HG02885 (cell line): Measurements from ENCODE around the gene PSD2.

Experiments
- ATAC-seq: cut with Tn5 transposase; IDR thresholded peaks from one replicate; pipeline ENCODE4 v1.9.1; 2021; ENCODE audit warnings: mild to moderate bottlenecking; ENCODE audit not compliant: unreplicated experiment, poor library complexity

The PSD2 gene

DNA sequence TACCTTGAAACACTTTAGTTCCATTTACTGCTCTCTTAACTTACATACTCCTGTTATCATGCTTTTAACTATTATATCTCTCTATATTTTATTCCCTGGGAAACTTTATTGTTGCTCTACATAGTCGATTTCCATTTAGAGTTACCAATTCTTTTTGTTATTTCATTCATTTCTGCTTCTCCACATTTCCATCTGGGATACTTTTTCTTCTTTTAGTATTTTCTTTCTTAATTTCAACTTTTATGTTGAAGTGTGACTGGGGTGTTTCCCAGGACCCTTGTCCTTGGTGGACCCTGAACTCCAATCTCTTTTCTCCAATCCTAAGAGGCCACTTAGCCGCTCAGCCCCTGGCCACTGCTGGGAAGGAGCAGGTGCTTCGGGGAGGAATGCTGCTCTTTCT is 36.0 kb downstream of the PSD2 start:
- no peak for ATAC-seq

DNA sequence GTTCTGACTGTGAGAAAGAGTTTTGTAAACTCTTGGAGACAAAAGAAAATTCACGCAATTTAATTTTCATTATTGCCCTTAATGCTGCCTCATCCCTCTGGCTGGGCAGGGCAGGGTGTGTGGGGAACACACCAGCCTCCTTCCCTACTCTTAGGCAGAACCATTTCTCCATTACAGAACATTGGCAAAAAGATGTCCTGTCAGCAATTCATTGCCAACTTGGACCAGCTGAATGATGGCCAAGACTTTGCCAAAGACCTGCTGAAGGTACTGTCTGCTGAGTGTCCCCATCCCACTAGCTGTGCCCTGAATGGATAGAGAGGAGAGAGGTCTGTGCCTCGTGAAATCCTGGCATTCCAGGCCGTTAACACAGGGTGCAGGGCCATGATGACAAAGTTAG is 37.9 kb downstream of the PSD2 start:
- ATAC-seq = no peak

DNA sequence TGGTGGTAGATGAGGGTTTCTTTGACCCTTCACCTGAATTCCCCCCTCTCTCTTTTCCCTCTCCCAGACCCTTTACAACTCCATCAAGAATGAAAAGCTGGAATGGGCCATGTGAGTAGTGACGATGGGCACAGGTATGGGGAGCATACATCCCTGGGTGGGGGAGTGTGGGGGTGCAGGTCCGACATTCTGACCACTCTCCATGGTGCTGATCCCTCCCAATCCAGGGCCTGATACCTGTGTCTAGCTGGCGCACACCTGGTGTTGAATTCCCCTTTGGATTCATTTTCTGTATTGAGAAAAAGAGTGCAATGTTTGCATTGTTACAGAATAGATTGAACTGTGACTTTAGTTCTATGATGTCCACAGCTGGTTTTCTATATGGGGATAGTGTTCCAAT is 40.0 kb downstream of the PSD2 start:
- no peak for ATAC-seq

DNA sequence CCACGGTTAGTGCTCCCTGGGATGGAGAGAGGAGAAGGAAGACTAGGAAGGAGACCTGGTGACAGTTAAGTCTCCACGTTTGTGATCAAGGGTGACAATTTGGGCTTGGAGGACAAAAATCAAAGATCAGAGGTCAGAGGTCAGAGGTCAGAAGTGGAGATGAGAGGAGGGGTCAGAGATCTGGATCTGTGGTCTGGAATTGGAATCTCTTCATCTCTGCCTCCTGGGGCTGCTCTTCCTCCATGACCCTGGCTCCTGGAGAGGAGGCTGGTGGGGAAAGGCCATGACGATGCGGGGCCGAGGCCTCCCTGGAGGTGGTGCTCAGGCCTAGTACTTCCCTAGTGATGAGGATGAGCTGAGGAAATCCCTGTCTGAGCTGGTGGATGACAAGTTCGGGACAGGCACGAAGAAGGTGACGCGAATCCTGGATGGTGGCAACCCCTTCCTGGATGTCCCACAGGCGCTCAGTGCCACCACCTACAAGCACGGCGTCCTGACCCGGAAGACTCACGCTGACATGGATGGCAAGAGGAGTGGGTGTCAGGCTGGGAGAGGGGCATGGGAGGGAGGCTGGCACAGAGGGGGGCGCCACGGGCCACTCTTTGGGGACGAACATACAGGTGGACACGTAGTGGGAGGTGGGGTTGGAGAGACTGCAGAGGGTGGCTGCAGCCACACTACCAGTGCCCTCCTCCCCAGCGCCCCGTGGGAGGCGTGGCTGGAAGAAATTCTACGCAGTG is 41.0 kb downstream of the PSD2 start:
- no peak for ATAC-seq

DNA sequence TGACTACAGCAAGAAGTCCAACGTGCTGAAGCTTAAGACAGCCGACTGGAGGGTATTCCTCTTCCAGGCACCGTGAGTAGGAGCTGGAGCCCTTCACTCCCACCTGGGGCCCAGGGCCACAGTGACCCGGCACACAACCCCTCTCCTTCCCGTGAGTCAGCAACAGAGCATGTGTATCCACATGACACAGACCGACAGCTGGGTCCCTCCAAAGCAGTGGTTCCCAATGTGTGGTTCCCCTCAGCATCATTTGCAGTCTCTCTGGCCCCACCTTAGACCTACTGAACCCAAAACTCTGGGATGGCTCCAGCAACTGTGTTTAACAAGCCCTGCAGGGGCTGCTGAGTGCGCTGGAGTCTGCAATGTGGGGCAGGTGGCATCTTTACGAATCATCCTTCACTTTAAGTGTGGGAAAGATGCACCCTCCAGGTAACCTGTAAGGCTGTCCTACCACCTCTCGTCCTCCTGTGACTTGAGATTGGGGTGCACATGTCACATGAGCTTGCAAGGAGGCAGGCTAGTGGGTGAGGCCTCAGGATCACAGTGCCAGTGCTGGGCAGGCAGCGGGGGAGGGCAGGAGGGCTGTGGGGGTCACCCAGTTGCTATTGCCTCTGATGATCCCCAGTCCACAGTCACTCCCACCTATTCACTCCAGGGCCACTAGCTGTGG is 42.2 kb downstream of the PSD2 start:
- no peak for ATAC-seq

DNA sequence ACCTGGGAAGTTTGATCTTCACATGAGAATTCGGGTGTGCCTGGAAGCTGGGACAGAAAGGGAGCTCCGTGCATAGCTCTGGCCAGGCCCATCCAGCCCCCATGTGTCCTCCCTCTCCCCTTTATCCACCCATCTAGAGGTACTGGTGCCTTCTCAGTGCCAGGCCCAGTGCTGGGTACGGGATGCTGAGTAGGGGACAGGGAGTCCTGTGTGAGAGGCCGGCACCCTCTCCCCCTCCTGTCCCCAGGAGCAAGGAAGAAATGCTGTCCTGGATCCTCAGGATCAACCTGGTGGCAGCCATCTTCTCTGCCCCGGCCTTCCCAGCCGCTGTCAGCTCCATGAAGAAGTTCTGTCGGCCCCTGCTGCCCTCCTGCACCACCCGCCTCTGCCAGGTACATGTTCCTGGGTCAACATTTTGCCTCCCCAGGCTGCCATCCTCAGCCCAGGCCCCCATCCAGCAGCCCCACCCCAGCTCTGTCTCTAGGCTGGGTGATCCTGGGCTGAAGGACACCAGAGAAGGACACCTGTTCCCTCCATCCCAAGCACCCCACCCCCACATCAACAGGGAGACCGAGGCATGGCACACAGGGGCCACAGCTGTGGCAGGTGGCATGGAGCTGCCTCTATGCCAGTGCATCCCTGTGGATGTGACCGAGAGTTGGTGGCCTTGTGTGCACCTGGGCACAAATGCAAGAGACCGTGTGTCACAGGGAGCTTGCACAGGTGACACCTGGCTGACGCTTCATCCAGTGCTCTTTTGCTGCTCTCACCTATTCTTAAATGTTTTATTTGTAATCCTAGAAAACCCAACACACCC is 43.0 kb downstream of the PSD2 start:
- no peak for ATAC-seq

DNA sequence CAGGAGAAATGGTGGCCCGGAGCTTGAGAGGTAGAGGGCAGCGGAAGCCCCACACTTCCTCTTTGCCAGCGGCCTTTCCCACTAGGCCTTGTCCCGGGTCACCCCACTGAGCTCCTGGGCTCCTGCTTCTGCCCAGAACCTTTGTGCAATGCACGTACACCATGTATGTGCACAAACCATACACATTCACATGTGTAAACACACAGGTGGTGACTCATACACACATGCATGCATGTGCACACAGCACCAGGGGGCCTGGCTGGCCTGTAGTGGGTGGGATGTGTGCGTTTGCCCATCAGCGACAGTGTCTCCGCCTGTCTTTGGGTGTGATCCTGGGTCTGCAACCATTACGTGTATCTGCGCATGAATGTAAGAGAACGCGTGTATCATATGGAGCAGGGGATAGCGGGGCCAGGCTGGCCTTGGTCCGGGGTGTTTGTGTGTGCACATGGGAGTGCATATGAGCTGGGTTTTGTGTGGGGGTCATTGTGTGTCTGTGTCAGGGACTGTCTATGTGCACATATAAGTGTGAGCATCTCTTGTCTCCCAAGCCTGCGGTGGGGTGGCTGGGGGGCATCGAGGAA is 43.7 kb downstream of the PSD2 start:
- no peak for ATAC-seq

DNA sequence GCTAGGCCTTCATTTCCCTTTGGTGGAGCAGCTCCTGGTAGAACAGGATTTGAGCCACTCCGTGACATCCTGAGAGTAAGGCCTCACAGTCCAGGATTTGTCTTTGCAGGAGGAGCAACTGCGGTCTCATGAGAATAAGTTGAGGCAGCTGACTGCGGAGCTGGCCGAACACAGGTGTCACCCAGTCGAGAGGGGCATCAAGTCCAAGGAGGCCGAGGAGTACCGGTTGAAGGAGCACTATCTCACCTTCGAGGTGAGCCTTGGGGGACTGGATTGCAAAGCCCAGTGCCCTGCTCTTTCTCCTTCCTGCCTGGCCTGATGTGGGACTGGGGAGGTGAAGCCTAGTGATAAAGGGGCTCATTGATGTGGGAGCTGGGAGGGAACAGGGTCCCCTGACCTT is 44.3 kb downstream of the PSD2 start:
- ATAC-seq = no peak

DNA sequence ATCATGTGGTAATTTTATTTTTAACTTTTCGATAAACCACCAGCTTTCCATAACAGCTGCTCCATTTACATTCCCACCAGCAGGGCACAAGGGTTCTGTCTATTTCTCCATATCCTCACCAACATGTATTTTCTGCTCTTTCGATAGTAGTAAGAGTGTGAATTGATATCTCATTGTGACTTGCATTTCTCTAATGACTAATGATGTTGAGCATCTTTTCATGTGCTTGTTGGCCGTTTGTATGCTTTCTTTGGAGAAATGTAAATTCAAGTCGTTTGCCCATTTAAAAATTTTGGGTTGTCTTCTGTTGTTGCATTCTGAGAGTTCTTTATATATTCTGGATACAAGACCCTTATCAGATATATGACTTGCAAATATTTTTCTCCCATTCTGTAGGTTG is 45.9 kb downstream of the PSD2 start:
- ATAC-seq = no peak

DNA sequence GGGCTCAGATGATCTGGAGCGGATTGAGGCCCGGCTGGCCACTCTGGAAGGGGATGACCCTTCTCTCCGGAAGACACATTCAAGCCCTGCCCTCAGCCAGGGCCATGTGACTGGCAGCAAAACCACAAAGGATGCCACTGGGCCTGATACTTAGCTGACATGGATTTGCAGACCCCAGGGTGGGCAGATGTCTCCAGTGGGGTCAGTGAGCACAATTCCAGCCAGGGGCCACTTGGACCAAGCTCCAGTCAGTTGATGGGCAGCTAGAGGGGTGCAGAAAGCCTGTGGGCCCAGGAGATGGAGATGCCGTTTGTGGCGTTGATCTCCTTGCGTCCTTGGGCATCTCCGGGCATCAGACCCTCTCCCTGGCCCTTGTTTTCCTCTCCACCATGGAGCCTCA is 46.7 kb downstream of the PSD2 start:
- ATAC-seq = no peak

DNA sequence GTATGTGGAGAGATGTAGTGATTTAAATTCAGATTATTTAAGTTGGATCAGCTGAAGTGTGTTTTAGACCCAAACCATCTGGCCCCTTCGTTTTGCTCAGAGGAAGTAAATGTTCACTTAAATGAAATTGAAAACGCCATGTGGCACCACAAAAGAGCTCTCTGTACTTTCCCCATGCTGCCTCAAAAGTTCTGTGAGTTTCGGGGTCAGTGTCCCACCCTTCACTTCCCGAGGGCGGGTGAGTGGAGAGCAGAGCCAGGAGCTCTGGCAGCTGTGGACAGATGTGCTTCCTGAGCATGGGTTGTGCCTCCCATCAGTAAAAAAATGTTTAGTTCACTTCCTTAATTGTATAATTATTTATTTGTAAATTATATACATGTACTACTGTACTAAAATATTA is 48.4 kb downstream of the PSD2 start:
- no peak for ATAC-seq

DNA sequence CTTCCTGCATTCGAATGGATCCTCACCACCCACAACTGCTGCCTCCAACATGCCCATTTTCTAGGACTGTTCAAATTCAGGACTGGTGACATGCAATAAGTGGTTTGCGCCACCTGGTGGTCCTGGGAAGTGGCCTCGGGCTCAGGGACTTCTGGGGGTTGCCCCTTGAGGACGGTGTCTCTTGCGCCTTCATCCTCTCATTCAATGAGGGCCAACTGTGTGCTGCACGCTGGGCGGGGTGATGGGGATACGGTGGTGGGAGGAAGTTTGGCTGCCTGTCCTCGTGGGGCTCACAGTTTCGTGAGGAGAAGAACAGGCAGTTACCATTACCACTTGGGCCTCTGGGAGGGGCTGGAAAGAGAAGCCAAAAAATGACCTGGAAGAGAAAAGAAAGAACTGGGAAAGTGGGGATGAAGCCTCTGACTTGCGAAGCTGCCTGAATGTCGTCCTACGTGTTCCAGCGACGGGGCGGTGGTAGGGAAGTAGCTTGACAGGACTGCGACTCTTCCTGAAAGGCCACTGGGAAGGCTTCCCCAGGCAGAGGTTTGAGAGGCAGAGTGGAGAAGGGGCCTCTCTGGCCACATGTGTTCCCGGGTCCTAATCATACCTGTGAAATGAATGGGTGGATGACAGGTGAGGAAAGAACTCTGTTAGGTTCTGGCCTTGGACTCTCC is 49.0 kb downstream of the PSD2 start:
- ATAC-seq = peak; percentile 53

DNA sequence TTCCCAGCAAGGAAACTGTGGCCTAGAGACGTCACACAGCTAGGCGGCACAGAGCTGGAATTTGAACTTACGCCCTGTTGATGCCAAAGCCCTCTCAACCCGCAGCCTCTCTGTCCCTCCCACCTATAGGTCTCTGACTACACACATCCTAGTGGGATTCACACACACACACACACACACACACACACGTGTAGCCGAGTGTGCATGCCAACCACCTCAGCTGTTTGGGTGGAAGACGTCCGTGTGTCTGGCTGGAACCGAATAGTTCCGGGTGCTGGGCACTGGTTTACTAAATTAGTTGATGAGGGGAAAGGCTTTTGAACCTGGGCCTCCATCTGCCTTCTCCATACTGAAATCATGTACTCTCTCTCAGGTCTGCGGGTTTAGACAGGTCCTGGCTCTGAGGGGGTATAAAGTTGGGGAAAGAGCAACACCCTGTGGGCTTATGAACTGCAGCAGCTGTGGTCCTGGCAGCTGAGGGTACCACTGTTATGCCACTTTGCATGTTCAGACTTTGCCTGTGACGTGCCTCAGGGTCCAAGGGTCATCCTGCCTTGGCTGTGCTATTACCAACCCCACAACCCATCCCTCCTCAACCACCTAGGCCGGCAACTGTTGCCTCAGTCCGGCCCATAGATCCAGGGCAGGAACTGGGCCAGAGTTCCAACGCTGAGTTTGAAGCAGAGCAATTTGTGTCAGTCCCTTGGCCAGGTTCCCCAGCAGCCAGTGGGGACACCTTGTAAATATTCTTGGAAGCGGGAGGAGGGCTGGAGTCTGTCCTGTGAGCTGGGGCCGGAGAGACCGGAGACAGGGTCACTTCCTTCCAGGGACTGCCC is 50.5 kb downstream of the PSD2 start:
- no peak for ATAC-seq

DNA sequence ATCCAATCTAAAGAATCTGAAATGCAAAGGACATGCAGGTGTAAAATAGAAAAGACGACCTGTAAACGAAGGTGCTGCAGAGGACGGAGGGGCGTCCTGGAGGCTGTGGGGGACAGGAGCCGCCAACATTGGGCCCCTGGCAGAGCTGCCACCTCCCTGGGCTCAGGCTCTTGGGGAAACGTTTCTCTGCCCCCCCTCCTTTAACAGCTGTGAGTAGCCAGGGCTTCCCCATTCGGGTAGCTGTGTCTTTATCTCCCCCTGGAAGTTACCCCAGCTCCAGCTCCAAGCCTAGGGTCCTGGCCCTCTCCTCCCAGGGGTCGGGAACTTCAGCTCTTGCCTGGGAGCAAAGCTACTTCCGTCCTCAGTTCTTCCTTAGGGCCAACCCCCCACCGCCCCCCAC is 51.5 kb downstream of the PSD2 start:
- no peak for ATAC-seq

DNA sequence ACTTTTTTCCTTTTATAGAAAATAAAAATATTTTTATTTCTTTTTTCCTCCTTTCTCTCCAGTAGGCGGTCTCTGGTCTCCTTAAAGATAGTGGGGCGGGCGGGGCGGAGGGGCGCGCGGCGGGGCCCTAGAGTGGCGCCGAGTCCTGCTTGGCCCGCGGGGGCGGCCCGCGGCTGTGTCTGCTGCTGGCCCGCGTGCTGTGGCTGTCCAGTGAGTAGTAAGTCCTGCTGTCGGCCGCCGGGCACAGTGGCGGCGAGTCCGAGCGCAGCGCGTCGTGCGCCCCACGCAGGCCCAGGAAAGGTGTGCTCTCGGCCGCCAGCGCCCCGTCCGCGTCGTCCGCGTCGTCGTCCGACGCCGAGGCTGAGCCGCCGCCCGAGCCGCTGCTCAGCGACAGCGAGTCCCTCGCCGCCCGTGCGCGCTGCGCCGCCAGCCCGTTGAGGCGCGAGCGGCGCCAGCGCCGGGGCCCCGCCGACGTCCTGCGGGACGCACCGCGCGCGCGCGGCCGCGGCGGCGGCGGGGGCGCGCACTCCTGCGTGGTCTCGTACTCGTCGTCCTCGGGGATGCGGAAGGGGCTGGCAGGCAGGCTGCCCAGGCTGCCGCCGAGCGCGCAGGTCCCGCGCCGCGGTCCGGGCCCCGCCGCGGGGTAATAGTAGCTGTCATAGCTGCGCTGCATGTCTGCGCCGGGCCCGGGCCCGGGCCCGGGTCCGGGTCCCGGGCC is 52.3 kb downstream of the PSD2 start:
- ATAC-seq = peak; percentile 76

DNA sequence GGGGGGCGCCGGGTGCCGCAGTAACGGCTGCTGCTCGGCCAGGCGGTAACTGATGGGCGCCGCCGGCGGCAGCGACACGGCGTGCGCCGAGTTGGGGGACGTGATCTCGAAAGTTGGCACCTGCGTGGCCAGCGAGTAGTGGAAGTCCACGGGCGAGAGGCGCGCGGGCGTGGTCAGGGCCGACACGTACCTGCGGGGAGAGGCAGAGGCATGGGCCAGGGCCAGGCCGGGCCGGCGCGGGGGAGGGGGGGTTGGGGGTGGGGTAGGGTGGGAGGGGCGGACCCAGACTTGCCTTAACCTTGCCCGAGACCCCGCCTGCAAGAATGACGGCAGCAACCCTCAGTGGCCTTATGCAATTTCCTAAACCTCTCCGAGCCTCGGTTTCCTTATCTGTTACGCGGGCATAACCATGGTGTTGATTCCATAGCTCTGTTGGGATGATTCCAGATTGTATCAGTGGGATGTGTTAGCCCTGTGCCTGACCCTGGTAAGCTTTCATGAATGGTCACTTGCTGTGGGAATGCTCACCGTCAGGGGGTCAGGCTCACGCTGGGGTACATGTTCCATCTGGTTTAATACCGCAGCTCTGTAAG is 53.0 kb downstream of the PSD2 start:
- peak; percentile 4 for ATAC-seq

DNA sequence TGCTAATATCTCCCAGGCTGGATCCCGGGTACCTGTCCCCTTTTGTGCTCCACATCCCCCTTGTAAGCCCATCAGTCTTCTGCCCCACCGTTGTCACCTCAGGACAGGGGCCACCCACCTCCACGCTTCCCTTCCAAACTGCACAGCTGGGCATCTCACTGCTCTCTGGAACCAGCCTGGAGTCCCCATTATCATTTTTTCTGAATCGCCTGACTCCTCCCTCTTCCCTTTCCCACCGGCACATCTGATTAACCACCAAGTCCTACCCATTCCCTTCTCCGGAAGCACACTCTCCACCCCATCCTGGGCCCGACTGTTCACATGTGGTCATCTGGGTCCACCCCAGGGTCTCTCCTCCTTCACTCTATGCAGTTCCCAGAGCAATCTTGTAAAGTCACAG is 53.9 kb downstream of the PSD2 start:
- ATAC-seq = no peak

DNA sequence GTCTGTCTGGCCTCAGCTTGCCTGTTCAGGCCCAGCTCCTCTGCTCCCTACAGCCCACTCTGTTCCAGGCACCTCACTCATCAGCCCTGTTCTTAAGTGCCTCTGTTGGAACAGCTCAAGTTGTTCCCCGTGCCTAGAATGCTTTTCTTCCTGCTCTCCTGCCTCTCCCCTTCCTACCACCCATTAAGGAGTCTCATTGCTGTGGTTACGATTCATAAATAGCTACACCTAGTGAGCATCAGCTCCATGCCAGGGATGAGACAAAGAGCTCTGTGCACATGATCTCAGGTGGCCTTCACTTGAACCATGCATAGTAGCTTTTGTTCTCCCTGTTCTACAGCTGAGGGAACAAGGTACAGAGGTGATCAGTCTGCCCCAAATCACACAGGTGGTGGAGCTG is 54.3 kb downstream of the PSD2 start:
- no peak for ATAC-seq
